Right ventricle myocardium inferior (tissue), 1 donor: Measurements from ENCODE around the gene HASPIN. TPM values are rescaled to one million over a fixed set of nuclear protein-coding genes. Genes with fewer than 3 reads are reported as not detected.
"Not testable (repeated sequence)": the region's sequence is repeated elsewhere in the genome, so short reads cannot be mapped to it uniquely, and the experiment has no call there.

ENCODE experiments used
- ATAC-seq: fragments of 200-7000 bp; cut with Tn5 transposase; one replicate; pipeline ENCODE4 v1.9.1; 2020; ENCODE audit warnings: mild to moderate bottlenecking, moderate library complexity
- DNase-seq: peaks from one replicate; pipeline ENCODE4 v3.0.0; 2021; ENCODE audit errors: missing footprints
- intact Hi-C: fragments of 100-400 bp; cut with DNase I; formaldehyde crosslinking; loops from one replicate; pipeline ENCODE4 v1.11.0; 2022
- total RNA-seq: library from RNA; stranded (reverse); fragmentation: NEBNext Ultra II Directional; extraction: Animal tissue kit (Norgen Biotek cat#: 25700); gene quantifications from one replicate; pipeline ENCODE4 v1.2.1, GENCODE V29; 2021
- donor health status: DM: no; HTN: yes; CAD: no; lungs with severe emphysema.

Gene HASPIN
- total RNA-seq, 1 donor from 2014 or later = 0.22 TPM

DNA sequence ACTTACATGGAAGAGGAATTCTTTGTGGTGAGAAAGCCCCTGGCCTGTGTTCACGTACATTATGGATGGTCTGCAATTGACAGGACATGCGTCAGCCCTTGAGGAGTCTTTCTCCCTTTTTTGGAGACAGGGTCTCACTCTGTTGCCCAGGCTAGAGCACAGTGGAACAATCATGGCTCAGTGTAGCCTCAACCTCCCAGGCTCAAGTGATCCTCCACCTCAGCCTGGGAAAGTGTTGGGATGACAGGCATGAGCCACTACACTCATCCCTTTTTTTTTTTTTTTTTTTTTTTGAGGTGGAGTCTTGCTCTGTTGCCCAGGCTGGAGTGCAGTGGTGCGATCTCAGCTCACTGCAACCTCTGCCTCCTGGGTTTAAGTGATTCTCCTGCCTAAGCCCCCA, 4.4 kb downstream of the HASPIN start:
- DNase-seq, ATAC-seq, intact Hi-C loops: not testable (repeated sequence)

DNA sequence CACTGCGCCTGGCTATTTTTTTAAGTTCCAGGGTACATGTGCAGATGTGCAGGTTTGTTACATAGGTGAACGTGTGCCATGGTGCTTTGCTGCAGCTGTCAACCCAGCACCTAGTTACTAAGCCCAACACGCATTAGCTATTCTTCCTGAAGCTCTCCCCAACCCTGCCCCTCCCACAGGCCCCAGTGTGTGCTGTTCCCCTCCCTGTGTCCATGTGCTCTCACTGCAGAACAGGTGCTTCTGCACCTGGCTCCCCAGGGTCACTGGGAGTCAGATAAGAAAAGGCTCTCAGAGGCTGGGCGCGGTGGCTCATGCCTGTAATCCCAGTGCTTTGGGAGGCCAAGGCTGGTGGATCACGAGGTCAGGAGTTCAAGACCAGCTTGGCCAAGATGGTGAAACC, 6.2 kb downstream of the HASPIN start:
- no peak for ATAC-seq
- intact Hi-C loops = loop anchor here (10.0 kb wide), 1 partner anchor 345 kb away; no protein-coding TSS in a partner anchor

DNA sequence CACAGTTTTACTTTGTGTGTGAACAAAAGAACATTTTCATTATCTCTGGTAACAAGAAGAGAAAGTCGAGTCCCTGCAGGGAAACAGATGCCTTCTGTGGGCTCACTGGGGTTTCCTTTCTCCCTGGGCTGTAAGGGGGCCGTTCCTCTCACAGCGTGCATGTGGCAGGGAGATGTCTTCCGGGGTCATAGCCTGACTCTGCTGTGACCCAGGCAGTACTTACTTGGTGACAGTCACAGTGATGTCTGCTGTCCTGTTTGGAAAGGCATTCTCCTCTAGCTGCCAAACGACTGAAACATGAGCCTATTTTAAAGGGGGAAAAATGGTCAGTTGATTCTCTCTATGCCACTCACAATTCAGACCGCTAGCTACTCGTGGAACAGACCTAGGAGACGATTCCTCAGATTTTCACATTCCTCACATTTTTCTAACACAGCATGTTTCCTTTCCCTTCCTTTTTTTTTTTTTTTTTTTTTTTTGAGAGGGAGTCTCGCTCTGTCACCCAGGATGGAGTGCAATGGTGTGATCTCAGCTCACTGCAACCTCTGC, 7.3 kb downstream of the HASPIN start:
- DNase-seq (no peak), ATAC-seq (no peak)
- intact Hi-C loops = loop anchor here (10.0 kb wide), 1 partner anchor 344 kb away; no protein-coding TSS in a partner anchor

More for the DNA sequence above, 6.2 kb downstream of the HASPIN start:
- DNase-seq = no peak

DNA sequence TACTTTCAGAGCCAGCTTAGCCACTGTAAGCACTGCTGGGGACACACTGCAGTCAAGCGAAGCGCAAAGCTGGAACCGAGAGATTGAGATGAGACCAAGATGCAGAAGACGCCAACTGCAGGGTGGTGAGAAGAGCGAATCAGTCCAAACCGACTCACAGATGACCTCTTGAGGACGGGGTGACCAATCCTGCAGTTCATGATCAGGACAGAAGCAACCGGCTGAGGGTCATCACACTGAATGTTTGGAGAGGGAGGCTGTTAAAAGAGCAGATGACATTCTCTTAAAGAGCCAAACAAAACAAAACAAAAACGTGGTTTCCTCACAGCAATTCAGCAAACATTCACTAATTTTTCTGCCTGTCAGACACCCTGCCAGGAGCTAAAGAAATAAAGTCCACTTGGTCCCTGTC, 8.5 kb downstream of the HASPIN start:
- ATAC-seq (peak; percentile 64), DNase-seq (no peak)
- intact Hi-C loops = loop anchor here (10.0 kb wide), 1 partner anchor 343 kb away; no protein-coding TSS in a partner anchor

DNA sequence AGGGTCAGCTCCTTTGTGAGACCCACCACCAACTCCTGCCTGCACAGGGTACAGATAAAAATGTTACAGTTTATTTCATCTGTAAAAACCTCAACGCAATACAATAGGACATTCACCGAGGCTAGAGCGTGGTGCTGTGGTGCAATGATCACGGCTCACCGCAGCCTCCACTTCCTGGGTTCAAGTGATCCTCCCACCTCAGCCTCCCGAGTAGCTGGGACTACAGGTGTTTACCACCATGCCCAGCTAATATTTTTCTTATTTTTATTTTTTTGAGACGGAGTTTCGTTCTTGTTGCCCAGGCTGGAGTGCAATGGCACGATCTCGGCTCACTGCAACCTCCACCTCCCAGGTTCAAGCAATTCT, 11.2 kb downstream of the HASPIN start:
- intact Hi-C loops = loop anchor here (5.0 to 10.0 kb wide), 3 partner anchors 92 to 340 kb away; partner anchors contain the start of gene NCBP3
- not testable (repeated sequence) for ATAC-seq

DNA sequence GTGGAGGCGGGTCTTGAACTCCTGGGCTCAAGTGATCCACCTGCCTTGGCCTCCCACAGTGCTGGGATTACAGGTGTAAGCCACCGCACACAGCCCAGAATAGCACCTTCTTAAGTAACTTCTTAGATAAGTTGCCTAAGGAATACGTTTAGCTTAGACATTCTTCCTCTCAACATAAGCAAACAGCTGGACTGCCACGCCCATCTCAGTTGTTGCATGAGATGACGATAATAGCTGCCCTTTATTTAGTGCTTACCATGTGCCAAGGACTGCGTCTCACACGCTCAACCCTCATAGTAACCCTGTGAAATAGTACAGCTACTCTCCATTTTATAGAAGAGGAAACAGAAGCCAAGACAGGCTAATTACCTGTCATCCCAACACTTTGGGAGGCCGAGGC, 11.8 kb downstream of the HASPIN start:
- intact Hi-C loops = loop anchor here (5.0 to 10.0 kb wide), 3 partner anchors 92 to 339 kb away; partner anchors contain the start of gene NCBP3
- DNase-seq (no peak), ATAC-seq (no peak)

More for the DNA sequence above, 11.2 kb downstream of the HASPIN start:
- DNase-seq = not testable (repeated sequence)

DNA sequence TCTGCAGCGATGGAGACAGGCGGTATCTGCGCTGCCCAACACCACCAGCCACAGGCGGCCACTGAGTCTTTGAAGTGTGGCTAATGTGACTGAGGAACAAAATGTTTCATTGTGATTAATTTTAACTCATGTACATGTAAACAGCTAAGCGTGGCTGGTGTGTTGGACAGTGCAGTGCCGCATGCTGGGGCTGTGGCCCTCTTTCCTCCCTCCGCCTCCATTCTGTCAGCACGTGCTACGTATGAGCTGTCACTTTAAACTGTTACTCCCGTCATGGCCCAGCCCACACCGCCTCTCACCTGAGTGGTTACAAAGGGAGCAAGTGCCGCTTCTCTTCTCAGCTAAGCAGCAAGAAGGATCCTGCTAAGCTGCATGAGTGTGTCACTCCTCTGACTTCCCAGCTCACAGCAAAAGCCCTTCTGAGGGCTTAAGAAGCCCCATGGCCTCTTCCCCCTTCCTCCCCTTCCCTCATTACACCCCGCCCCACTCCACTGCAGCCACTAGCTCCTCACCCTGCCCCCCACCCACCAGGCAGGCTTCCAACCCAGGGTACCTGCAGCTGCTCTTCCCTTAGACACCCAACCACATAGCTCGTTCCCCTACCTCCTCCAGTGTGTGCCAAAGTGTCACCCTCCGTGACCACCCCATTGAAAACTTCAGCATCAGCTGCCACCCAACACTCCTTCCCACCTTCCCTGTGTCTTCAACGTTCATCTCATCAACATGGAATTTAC, 15.0 kb downstream of the HASPIN start:
- peak; percentile 62 for ATAC-seq
- intact Hi-C loops = loop anchor here (2.0 to 10.0 kb wide), 4 partner anchors 89 to 336 kb away; partner anchors contain the start of gene NCBP3

DNA sequence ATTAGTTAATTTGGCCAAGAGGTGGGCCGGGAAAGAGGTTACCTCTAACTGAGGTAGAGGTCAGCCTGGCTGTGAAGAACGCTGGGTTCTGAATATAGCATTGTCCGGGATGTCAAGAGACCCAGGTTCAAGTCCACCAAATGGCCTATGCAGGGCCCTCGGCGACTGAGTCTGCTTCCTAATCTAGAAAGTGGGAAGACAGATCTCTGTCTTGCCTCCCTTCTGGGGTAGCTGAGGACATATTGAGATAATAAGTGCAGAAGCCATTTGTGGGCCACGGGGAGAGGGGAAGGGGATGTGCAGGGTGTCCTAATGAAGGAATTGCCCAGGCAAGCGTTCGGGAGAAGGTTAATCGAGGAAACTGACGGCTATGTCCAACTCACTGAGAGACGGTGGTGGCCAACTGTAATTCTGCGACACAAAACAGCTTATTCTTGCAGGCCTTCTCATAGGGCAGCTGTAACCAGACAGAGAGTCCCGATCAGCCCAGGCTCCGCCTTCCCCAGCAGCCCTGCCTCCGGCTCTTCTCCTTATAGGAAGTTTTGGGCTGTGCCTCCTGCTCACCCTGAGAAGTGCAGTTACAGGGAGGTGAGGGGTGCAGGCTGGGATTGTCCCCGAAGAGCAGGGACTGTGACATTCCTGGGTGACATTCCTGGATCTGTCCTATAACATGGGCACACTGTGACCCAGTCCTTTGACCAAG, 15.9 kb downstream of the HASPIN start:
- ATAC-seq (no peak), DNase-seq (no peak)
- intact Hi-C loops = loop anchor here (2.0 to 10.0 kb wide), 4 partner anchors 88 to 335 kb away; partner anchors contain the start of gene NCBP3

More for the DNA sequence above, 15.0 kb downstream of the HASPIN start:
- DNase-seq = no peak

DNA sequence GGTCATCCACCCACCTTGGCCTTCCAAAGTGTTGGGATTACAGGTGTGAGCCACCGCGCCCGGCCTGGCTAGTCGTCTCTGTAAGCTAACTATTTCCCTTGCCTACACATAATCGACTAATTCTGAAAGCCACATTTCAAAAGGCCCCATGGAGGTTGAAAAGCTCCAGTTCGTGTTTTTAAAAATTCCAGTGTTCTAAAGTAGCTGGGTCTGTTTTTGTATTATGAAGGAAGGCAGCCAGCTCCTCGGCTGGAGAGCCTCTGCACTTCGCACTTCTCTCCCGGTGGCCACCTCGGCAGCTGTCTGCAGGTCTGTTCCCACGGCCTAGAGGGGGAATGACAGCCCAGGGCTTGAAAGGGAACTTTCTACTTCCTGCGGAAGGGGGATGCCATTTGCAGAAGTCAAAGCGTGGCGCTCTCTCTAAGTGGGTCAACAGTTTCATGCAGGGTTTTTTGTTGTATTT, 16.9 kb downstream of the HASPIN start:
- intact Hi-C loops = no loop called here
- DNase-seq = no peak
- no peak for ATAC-seq

DNA sequence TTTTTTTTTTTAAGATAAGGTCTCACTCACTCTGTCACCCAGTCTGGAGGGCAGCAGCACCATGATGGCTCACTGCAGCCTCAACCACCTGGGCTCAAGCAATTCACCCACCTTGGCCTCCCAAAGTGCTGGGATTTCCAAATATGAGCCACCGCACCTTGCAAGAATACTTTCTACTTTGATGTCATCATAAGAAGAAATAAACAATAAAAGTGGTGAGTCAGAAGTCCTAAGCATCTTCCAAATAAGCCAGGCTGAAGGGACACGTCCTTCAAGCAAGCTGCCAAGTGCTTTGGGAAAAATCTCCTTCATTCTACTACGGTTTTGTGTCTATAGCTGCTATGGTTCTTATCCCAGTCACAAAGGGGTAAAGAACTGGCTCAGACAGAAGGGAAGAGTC, 20.3 kb downstream of the HASPIN start:
- no peak for ATAC-seq
- intact Hi-C loops = no loop called here
- DNase-seq = no peak

DNA sequence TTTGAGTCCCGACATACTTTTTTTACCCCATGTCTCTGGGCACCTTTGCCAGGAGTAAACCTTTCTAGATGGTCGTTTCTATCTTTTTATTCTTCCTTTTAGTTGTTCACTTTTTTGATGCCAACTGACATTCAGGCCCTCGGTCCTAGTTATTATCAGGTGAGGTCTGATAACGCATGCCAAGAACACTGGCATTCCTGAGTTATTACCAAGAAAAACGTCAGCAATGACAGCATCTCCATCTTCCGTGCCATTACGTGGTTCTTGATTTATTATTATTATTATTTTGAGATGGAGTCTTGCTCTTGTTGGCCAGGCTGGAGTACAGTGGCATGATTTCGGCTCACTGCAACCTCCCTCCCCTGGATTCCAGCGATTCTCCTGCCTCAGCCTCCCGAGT, 21.4 kb downstream of the HASPIN start:
- intact Hi-C loops = no loop called here
- DNase-seq = no peak
- ATAC-seq = no peak

DNA sequence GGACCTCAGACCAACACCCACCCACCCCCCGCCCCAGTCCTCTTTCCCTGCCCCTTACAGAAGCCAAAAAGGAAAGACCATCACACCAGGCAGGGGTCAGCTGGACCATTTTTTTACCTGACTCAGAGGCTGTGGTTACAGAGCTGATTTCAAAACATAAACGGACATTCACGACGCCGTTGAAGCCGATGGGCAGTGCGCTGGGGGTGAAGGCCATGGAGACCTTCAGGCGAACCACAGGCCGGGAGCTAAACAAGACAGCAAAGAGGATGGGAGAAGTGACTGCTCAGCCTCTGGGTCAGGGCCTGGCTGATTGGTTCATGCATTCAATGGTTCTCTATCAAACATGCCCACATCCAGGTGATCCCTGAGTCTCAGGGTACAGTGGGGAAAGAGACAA, 24.1 kb downstream of the HASPIN start:
- no peak for ATAC-seq
- intact Hi-C loops = no loop called here

DNA sequence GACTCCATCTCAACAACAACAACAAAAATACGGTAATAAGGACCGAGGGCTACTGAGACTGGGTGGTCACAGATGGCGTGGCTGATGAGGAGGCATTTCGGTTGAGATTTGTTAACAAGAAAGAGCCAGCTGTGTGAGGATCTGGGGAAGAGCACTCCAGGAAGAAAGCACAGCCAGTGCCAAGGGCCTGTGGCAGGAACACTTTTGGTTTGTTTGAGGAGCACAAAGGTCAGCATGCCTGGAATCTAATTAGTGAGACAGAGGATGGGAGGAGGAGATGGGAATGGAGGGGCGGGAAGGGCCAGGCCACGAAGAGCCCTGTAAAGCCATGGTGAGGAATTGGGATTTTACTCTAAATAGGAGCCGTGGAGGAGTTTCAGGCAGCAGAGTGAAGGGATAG, 24.9 kb downstream of the HASPIN start:
- DNase-seq = no peak
- no peak for ATAC-seq
- intact Hi-C loops = no loop called here

More for the DNA sequence above, 24.1 kb downstream of the HASPIN start:
- no peak for DNase-seq

DNA sequence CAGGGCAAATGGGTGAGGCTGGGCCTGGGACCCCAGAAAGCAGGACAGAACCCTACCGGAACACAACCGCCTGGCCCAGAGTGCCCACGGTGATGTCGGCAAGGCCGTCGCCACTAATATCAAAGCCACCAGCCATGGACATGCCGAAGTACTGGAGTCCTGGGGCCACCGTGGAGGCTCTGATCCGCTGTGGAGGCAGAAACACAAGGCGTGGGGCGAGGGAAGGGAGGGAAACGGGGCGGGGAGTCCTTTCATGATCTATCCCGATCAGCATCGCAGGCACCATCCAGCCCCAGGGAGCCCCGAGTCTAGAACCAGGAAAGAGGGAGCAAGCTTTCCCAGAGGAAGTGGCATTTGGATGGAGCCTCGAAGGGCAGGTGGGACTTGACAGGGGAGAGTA, 26.6 kb downstream of the HASPIN start:
- DNase-seq (no peak), ATAC-seq (no peak)

DNA sequence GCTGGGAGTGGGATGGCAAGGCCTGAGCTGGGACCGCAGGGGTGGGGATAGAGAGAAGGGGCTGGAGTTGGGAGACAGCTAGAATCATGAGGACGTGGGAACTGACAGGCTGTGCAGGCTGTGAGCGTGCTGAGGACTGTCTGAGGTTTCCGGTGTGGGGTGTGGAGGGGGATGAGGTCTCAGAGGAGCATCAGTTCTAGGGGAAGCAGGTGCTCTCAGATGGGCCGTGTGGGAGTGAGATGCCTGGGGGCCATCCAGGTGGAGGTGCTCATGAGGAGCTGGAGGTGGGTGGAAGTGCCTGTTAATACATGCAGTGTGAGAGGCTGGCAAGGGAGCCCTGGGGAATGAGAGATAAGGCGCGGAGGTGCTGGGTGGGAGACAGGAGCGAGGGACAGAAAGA, 27.2 kb downstream of the HASPIN start:
- intact Hi-C loops = no loop called here
- DNase-seq (no peak), ATAC-seq (no peak)

More for the DNA sequence above, 26.6 kb downstream of the HASPIN start:
- intact Hi-C loops = no loop called here

DNA sequence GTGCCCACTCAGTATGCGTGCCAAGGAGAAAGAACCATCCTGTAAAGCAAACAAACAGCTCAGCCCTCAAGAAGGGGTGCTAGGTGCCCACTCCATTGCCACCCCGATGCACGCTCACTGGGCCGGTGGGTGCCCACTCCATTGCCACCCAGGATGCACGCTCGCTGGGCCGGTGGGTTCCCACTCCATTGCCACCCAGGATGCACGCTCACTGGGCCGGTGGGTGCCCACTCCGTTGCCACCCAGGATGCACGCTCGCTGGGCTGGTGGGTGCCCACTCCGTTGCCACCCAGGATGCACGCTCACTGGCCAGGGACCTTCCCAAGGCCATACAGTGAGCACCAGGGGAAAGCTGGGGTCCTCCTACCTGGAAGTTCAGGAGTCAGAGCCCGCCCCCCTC, 28.1 kb downstream of the HASPIN start:
- intact Hi-C loops = no loop called here
- no peak for ATAC-seq

DNA sequence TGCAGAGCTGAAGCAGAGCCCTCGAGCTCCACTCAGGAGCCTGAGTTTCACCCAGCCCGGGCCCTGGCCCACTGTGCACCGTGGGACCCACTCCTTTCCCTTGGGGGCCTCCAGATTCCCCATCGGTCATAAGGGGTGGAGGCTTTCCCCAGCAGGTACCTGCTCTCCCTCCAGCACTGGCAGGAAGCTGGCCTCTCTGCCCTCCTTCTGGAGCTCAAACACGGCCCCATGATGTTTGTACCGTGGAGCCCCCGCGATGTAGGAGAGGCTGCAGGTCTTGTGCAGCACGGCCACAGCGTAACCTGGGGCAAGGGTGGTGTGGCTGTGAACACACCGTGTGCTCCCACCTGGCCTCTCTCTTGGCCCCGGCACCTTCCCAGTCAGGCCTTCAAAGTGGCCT, 29.9 kb downstream of the HASPIN start:
- intact Hi-C loops = no loop called here
- no peak for ATAC-seq
- DNase-seq = no peak

More for the DNA sequence above, 28.1 kb downstream of the HASPIN start:
- no peak for DNase-seq

DNA sequence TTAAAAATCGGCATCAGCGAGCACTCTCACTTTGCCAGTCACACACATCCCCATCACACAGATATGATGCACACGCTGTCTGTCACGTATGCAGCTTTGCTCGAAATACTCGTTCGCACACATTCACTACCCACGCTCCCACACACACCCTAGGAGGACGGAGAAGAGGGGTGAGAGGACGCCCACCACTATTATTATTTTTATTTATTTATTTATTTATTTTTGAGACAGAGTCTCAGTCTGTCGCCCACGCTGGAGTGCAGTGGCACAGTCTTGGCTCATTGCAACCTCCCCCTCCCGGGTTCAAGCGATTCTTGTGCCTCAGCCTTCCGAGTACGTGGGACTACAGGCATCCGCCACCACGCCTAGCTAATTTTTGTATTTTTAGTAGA, 30.4 kb downstream of the HASPIN start:
- intact Hi-C loops = no loop called here
- ATAC-seq (no peak), DNase-seq (no peak)
